NCI-H510A treated with DMSO at 0.1 percent for 48 hours (cell line): ENCODE results near the gene NMT1.

ENCODE experiments used
- DNase-seq: peaks from one replicate; lab custom pipeline; 2025; lab: John Stamatoyannopoulos, UW

NMT1 gene

DNA sequence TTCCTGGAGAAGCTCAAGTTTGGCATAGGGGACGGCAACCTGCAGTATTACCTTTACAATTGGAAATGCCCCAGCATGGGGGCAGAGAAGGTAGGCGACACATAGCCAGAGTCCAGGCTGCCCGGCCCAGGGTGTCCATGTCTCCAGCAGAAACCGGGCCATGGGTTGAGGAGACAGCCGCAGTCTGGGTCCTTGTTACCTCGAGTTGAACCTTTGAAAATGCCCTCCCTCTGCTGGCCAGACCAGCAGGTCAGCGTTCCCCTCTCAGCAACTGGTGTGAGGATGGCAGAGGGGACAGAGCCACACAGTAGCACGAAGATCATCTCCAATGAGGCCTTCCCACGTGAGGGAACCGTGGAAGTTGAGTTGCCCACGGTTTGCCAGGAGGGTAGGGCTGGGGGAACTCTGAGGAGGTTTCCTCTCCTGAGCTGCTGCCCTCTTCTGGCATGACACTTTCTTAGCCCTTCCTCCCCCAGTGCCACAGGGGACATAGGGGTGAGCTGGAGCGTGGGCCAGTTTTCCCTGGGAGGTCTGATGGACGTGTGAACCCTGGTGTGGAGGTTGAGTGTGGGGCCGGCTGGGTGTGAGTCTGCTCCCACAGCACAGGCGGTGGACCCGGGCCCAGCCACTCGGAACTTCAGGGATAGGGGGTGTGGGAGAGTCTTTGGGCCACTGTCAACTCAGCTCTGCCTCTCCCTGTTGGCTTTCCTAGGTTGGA, 43.9 kb downstream of the NMT1 start:
- no peak for DNase-seq

DNA sequence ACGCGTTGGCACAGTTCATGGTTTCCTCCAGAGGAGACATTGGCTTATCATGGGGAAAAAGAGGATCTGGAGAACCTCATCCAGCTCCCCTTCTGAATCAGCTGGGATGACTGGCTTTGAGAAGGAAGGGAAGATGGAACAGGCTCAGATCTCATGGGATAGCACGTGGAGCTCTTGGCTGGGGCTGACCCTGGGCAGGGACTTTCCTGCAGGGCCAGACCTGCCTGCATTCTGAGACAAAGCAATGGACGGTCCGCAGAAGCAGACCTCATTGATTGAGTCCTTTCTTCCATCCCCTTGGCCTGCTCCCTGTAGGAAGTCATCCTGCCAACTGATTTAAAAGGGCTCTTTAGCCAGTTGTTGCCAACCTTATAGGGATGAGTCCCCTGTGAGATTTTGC, 45.0 kb downstream of the NMT1 start:
- DNase-seq, result no peak

DNA sequence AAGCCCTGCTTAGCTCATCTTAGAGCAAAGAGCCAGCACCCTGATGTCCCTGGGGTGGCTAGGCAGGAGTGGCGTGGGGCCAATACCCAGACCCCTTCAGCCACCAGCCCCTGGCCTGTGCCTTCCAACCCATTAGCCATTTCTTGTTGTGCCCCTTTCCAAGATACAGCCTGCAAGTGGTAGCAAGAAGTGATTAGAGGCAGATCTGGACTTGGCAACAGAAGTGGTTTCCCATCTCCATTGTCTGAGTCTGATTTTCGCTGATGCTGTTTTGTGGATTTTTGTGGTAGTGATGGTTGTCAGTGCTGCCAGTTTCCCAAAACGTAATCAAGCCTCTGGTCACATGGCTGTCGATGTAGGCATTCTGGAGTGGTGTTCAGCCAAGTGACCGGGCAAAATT, 45.5 kb downstream of the NMT1 start:
- DNase-seq, result no peak

DNA sequence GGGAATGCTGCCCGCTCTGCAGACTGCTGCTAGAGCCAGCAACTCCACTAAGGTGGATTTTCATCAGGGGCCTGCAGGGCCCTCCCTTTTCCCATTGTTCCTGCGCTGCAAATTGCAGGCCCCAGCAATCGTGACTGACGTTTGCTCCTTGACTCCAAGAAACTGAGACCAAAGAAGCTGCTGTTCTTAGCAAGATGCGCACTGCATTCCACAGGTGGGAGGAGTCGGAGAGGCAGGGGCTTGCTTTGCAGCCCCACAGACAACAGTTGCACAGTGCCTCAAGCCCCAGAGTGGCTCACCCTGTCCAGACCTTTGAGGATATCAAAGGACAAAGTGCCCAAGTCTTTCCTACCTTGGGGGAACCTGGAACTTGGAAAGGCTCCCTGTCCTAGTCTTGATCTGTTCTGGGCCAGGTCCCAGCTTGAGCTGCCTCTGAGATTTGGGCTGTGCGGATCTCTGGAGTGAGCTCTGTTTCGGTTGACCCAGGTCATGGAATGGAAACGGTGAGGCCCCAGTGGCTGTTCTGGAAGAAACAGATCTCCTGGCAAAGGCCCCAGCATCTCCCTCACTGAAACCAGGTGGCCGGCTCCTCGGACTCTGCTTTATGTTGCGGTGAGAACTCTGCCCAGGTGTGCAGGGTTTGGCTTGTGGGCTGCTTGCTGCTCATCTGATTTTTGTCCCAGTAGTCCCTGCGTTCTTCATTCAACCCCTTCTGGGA, 46.3 kb downstream of the NMT1 start:
- no peak for DNase-seq

DNA sequence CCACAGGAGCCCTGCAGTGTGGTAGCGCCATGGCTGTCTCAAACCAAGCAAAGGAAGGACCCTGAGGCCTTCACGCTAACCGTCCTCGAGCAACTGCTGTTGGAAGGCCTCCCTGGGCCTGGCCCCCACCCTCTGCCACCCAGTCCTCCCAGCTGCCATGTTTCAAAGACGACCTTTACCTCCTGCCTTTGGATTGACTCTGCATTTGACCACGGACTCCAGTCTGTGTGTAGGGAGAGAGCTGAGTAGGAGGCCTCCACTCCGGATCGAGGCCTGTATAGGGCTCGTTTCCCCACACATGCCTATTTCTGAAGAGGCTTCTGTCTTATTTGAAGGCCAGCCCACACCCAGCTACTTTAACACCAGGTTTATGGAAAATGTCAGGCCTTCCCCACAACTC, 46.9 kb downstream of the NMT1 start:
- no peak for DNase-seq

DNA sequence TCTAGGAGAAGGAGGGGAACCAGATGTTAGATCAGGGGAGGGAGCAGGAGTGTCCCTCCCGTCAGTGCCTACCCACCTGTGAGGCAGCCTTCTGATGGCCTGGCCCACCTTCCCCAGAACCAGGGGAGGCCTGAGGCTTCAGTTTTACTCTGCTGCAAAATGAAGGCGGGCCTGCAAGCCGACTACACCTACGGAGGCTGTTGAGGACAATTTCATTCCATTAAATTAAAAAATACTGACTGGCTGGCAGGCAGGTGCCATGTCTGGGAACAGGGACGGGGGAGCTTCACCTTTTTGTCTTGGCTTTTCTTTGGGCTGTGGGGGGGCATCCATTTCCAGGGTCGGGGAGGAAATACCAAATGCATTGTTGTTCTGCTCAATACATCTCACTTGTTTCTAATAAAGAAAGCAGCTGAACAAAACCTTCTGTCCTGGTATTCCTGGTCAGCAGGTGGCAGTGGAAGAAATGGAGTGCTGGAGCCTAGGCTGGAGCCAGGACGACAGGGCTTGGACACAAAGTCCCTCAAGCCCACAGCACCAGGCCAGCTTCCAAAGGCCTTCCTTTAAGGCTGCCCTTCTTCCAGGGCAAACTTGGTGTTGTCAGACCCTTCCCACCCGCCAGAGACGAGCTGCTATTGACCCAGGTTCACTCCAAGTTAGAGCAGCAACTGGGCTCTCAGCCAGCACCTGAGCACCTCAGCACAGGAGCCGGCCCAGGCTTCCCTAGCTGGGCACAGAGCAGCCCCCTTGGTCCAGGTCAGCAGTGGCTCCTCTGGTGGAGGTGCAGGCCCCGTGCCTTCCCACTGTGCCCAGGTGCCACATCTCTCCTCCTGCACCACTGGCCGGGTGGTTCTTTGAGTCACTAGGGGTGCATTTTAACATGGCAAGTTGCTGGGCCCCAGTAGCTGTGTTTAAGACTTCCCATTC, 47.7 kb downstream of the NMT1 start:
- no peak for DNase-seq

DNA sequence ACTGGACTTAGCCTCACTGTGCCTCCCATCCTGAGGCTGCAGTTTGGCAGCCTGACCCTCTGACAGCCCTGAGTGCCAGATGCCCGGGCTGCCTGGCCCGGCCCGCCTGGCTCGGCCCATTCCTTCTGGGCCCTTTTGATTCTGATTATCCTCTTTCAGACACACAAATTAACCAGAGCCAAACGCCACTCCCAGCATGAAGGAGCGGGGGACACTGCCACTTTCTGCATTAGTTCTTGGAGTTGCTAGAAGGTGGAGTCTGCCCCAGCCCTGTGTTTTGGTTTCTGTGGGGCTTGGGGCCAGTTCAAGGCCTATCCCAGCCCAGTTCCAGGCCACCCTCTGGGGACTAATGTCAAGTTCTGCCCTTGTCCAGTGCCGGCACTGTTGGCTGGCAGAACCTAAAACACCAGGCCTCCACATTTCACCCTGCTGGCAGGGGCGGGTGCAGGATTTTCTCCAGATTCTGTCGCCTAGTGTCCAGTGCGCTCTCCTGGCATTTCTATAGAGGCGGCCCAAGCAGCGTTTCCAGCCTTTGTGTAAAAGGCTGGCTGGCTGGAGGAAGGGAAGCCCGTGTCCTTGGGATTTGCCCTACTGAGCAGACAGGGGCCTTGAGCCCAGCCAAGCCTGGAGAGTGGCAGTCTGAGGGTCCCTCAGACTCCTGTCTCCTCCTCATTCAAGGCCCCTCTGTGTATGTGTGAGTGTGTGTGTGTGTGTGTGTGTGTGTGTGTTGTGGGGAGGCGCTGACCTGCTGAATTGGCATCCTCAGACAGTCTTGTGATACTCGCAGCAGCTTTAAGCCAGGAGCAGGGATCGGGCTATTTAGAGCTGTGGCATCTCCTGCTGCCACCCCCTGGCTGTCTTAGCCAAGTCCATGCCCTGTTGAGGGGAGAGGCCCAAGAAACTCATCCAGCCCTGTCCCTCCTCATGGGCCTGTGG, 49.8 kb downstream of the NMT1 start:
- DNase-seq, result no peak

DNA sequence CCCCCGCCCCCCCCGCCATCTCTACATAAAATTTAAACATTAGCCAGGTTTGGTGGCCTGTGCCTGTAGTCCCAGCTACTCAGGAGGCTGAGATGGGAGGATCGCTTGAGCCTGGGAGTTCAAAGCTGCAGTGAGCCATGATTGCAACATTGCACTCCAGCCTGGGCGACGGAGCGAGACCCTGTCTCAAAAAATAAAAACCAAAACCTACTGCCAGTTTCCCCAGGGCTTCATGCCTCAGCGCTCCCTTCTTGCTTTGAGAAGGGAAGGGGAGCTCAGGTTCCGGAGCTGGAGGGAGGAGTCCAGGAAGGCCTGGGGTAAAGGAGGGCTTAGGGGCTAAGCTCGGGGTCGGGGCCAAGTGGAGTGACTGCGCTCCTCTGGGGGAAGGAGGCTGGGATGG, 50.7 kb downstream of the NMT1 start:
- DNase-seq, result no peak

DNA sequence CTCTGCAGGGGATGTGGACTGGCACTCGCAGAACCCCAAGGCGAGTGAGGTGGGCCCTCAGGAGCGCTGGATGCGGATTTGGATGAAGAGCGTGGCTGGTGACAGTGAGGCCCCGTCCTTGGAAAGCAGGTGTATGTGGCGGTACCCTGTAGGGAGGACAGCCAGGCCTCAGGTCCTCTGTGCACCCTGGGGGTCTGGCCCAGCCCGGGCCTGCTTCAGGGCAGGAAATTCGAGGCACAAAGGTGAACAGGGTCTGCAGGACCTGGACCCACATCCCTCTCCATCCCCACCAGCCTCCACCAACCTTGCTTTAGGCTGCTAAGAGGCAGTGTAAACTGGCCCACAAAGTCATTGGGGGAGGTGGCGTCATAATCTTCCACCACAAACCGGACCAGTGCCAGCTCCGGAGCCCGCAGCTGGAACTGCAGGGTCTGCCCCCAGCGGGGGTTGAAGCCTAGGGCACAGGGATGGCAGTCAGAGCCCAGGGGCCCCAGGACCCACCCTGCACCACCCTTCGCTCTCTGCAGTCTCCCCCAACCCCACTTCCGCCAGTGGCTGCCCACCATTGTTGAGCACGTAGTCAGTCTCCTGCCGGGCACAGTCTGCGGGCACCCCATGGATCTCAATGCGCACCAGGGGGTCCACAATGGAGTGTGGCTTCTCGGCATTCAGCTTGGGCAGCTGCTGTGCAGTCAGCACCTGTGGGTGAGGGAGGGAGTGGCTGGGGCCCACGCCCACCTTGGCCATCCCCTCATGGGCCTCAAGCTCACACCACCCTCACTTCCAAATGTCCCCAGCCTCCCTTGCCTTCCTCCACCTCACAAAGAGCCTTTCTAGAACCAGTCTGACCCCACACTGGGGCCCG, 51.7 kb downstream of the NMT1 start:
- no peak for DNase-seq

DNA sequence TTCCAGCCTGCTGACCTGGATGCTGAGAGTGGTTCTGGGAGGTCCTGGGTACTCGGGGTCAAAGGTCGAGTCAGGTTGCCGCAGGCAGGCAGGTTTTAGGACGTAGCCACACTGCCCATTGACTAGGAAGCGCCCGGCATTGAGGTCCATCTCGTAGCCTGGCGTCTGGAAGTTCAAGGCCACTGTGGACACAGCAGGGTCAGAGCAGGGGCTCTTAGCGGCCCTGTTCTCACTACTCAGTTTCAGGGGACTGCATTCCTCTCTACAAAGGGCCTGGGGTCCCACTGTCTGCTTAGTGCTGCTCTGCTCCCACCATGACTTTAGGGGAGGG, 52.3 kb downstream of the NMT1 start:
- no peak for DNase-seq

DNA sequence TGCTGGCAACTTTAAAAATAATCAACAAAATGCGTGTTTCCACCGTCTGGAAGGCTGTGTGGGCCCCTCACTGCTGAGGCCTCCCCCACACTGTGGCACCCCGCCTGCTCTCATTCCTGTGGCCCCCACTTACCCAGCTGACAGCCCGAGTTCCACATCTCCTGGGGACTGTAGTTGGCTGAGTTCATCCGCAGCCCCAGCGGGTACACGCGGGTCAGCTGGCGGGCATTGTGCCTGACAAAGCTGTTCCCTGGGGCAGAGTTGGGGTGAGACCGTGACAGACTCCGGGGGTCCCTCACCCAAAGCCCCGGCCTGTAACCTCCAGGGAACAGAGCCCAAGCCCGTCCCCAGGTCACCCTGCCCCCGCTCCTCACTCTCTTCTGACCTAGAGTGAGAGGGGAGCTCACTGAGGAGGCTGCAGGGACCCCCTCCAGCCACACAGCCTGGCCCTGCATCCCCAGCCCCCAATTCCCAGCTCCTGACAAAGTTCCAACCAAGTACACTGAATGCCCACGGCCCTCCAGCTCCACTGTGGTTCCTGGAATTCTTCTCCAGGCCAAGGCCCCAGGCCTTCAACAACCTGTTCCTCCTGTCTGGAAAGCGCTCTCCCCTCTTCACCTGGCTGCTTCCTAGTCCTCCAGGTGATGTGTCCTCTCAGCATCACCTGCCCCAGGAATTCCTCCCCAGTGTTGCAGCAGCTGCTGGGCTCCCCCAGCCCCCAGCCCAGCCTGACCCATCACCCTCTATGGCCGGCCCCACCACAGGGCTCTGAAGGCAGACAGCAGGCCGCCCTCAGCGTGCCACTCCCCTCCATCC, 53.2 kb downstream of the NMT1 start:
- no peak for DNase-seq

DNA sequence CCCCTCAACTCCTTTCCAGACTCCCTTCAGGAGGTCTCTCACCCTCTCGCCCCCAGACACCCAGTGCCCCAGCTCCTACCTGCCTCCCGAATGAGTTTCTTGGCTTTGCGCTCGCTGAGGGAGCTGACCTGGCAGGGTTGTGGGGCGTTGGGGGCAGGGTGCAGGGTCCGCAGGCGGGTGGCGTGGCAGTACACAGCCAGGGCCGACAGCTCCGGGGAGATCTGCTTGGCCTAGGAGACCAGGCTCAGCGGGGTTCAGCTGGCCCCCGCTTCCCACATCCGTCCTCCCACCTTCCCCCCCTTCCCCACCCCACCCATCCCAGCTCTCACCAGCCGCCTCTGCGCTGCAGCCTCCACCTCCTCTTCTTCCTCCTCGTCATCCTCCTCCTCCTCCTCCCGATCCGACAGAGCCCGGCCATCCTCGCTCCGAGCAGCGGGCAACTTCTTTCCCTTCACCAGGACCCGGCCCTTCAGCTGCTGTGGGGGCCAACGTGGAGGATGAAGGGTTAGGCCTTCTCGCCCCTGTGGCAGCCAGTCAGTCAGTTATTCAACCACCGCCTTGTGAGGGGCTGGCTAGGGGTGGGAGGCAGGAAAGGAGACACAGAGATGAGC, 54.0 kb downstream of the NMT1 start:
- no peak for DNase-seq

DNA sequence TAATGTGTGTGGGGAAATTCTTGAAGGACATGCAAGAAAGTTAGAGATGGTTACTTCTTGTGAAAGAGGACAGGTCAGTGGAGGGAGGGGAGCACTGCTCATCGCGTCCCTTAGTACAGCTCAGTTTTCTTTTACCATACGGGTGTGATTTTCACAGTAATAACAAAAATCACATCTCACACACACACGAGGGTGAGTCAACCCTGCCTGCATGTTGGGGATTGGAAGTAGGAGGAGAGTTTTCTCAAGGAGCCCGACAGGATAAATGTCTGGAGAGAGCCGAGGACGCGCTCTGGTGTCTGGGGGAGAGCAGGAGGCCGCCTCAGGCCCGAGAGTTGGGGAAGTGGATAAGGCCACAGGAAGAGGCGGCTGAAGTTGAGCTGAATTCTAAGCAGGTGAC, 54.8 kb downstream of the NMT1 start:
- no peak for DNase-seq

DNA sequence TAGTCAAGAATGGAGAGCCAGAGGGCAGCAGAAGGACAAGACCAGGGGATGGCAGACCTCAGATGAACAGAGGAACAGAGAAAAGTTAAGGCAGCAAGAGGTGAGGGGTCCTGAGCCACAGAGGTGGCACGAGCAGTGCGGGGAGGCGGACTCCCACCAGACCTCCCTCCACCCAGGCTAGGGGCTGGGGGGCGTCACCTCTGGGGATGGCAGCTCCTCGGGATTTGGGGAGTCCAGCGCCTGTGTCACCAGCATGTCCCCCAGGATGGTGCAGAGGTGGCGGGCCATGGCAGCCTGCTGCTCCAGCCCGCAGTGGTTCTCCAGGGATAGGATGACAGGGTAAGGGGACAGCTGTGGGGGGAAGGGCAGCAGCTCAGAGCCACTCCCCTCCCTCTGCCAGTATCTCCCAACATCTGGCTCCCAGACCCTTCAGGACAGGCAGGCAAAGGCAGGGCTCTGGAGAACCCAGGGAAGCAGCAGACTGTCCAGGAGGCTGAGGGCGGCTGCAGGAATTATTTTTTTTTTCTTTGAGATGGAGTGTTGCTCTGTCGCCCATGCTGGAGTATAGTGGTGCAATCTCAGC, 55.4 kb downstream of the NMT1 start:
- DNase-seq, result no peak

DNA sequence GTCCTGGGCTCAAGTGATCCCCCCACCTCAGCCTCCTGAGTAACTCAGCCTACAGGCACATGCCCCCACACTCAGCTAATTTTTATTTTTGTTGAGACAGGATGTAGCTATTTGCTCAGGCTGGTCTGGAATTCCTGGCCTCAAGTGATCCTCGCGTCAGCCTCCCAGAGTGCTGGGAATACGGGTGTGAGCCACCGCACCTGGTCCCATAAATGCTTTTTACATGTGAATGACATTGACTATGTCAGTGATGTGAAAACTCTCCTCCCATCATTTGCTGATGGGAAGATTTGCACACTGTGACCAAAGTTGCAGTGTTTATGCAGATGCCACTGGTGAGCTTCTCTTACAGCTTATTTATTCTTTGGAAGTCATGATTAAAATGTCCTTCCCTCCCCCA, 56.2 kb downstream of the NMT1 start:
- DNase-seq, result no peak

DNA sequence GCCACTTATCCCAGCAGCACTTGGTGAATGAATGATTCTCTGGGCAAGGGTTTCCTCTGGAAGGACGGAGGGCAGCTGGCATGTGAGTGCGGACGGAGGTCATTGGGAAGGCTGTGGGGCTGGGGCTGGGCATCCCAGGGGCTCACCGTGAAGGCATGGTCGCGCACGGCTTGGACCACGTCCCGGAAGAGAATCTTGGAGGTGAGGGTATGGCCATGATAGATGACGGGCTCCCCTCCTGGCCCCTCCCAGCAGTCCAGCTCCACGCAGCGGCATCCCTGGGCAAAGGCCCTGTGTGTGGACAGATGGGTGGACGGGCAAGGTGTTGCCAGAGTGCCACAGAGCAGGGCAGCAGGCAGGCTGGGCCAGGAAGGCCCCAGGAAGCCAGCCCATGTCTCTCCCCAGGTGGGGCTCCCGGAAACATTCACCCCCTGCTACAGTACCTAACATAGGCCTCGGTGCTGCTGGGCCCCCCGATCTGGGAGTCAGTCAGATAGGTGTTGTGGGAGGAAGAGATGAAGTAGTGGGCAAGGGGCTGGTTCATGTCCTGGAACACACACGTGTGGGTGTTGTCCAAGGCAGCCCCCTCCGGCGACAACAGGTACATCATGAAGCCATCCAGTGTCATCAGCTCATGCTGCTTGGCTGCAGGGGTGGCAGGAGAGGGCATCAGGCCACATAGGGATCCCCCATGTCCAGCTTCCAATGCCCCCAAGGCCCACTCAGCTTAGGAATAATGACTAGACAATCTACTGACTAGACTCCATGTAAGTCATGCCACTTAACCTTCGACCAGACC, 56.9 kb downstream of the NMT1 start:
- no peak for DNase-seq

DNA sequence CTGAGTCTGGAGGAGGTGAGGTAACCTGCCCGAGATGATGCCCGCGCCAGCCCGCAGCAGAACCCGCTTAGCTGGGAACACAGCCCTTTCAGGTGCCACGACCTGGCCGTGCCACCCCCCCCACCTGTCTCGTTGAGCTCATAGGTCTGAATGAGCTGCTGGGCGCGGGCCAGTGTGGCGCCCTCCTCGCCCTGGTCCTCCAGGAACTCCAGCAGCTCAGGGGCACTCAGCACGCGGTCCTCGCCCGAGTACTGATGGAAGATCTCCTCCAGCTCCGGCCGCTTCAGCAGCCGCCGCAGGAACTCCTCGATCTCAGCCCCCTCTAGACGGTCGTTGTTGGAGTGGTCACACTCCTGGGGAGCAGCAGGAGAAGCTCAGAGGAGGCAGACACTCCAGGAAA, 57.6 kb downstream of the NMT1 start:
- DNase-seq, result no peak

DNA sequence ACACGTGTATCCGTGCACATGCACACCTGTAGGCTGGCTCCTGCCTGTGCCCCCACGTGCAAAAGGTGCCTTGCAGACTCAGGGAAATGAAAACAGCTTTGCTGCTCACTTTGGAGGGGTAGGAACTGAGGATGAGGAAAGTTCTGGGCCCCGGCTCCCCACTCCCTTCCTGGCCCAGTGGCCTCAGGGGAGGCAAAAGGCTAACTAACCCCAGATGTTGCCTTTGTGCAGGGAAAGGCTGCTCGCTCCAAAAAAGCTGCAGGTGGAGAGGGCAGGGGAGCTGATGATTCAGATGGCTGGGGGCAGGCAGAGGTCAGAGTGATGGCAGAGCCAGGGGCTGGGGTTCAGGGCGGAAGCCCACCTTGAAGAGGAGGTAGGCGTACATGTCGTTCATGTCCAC, 58.8 kb downstream of the NMT1 start:
- no peak for DNase-seq
